Activated CD8-positive, alpha-beta T cell treated with anti-CD3 and anti-CD28 coated beads for 36 hours (primary cell): ENCODE measurements around the gene MTIF2. TPM values are rescaled to one million over a fixed set of nuclear protein-coding genes. Genes with fewer than 3 reads are reported as not detected.
"Not testable (repeated sequence)": the region's sequence is repeated elsewhere in the genome, so short reads cannot be mapped to it uniquely, and the experiment has no call there.

Experiments used
- ATAC-seq: fragments of 200-7000 bp; cut with Tn5 transposase; one replicate; pipeline ENCODE4 v1.10.0; 2021; ENCODE audit warnings: mild to moderate bottlenecking, moderate library complexity
- CTCF ChIA-PET: fragments of 350-600 bp; sonication (Branson Sonifier 250); formaldehyde crosslinking; loops from one replicate; lab custom pipeline; 2021; ENCODE audit warnings: antibody characterized with exemption; lab: Charles Lee
- POLR2A ChIA-PET: fragments of 350-600 bp; sonication (Branson Sonifier 250); formaldehyde crosslinking; loops from one replicate; lab custom pipeline; 2021; ENCODE audit warnings: antibody characterized with exemption; lab: Charles Lee
- DNase-seq: peaks from one replicate; pipeline ENCODE4 v3.0.0-alpha.2; 2020
- H3K27ac Mint-ChIP-seq: one replicate; pipeline ENCODE4 v1.8.0; 2021; ENCODE audit warnings: mild to moderate bottlenecking, mixed read lengths
- H3K27me3 Mint-ChIP-seq: one replicate; pipeline ENCODE4 v1.8.0; 2021; ENCODE audit warnings: mixed read lengths
- H3K36me3 Mint-ChIP-seq: one replicate; pipeline ENCODE4 v1.8.0; 2021; ENCODE audit warnings: low read depth, mixed read lengths
- H3K4me1 Mint-ChIP-seq: one replicate; pipeline ENCODE4 v1.8.0; 2021; ENCODE audit warnings: low read depth, mixed read lengths
- H3K4me3 Mint-ChIP-seq: one replicate; pipeline ENCODE4 v1.8.0; 2021; ENCODE audit warnings: mild to moderate bottlenecking, moderate library complexity, mixed read lengths
- H3K9me3 Mint-ChIP-seq: one replicate; pipeline ENCODE4 v1.8.0; 2021; ENCODE audit warnings: mixed read lengths
- intact Hi-C: fragments of 100-400 bp; cut with micrococcal nuclease; formaldehyde crosslinking; loops from one replicate; pipeline ENCODE4 v1.10.0; 2022
- total RNA-seq, 2 experiments: library from RNA; stranded (reverse); gene quantifications; one replicate each; pipeline ENCODE4 v1.2.3, GENCODE V29; 2021
- TF ChIP-seq, protein P1 (sequence below): fragments of 200-600 bp; IDR thresholded peaks from one replicate; pipeline ENCODE4 v1.8.0; 2022; ENCODE audit warnings: antibody characterized with exemption, mild to moderate bottlenecking

The MTIF2 gene
- total RNA-seq, 2 experiments from 2014 or later: 50.5 to 51.1 TPM

DNA sequence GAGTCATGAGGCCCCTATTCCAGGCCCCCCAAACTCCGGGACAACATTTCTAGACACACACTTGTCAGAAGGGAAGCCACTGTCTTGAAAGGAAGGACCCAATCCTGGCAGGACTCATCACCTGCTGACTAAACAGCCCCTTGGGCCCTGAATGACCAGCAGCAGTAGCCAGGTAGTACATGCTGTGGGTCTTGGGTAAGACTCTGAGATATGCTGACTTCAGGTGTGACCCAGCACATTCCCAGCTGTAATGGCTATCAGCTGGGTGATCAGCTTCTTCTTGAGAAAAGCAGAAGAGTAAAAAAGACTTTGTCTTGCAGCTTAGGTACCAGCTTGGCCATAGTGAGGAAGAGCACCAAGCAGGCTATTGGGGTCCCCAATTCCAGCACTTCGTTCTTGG is 72.5 kb downstream of the MTIF2 start:
- Mint-ChIP-seq H3K4me1 (no peaks in the 10 kb centered on the region), H3K9me3 (peaks cover 2% of the 10 kb centered on the region), H3K27ac (no peak overlapping the region), H3K4me3 (no peak overlapping the region), H3K27me3 (no peaks in the 10 kb centered on the region), H3K36me3 (peaks cover 45% of the 10 kb centered on the region)
- DNase-seq (no peak), ATAC-seq (no peak)
- TF ChIP-seq, protein P1, sequence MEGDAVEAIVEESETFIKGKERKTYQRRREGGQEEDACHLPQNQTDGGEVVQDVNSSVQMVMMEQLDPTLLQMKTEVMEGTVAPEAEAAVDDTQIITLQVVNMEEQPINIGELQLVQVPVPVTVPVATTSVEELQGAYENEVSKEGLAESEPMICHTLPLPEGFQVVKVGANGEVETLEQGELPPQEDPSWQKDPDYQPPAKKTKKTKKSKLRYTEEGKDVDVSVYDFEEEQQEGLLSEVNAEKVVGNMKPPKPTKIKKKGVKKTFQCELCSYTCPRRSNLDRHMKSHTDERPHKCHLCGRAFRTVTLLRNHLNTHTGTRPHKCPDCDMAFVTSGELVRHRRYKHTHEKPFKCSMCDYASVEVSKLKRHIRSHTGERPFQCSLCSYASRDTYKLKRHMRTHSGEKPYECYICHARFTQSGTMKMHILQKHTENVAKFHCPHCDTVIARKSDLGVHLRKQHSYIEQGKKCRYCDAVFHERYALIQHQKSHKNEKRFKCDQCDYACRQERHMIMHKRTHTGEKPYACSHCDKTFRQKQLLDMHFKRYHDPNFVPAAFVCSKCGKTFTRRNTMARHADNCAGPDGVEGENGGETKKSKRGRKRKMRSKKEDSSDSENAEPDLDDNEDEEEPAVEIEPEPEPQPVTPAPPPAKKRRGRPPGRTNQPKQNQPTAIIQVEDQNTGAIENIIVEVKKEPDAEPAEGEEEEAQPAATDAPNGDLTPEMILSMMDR: no peak
- CTCF ChIA-PET: no interaction called here
- POLR2A ChIA-PET: interaction anchor here (0.6 kb wide), 1 partner anchor 662 kb away, joined by 3 read pairs; no protein-coding TSS in a partner anchor
- intact Hi-C loops: no loop called here

DNA sequence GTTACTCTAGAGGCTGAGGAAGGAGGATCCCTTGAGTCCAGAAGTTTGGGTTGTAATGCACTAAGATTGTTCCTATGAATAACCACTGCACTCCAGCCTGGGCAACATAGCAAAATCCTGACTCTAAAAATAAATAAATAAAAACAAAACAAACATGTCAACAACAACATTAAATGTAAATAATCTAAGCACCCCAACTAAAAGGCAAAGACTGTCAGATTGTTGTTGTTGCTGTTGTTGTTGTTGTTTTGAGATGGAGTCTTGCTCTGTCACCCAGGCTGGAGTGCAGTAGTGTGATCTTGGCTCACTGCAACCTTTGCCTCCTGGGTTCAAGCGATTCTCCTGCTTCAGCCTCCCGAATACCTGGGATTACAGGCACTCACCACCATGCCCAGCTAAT is 77.1 kb downstream of the MTIF2 start:
- ATAC-seq, DNase-seq, H3K9me3 Mint-ChIP-seq, H3K4me3 Mint-ChIP-seq, H3K27ac Mint-ChIP-seq, intact Hi-C loops, H3K4me1 Mint-ChIP-seq, H3K27me3 Mint-ChIP-seq: not testable (repeated sequence)
- H3K36me3 Mint-ChIP-seq: peaks cover 24% of the 10 kb centered on the region
- ChIA-PET CTCF (interaction anchor here (1.5 kb wide), 1 partner anchor 18 kb away, joined by 4 read pairs; no protein-coding TSS in a partner anchor), POLR2A (interaction anchor here (0.6 kb wide), 1 partner anchor 12 kb away, joined by 3 read pairs; no protein-coding TSS in a partner anchor)

DNA sequence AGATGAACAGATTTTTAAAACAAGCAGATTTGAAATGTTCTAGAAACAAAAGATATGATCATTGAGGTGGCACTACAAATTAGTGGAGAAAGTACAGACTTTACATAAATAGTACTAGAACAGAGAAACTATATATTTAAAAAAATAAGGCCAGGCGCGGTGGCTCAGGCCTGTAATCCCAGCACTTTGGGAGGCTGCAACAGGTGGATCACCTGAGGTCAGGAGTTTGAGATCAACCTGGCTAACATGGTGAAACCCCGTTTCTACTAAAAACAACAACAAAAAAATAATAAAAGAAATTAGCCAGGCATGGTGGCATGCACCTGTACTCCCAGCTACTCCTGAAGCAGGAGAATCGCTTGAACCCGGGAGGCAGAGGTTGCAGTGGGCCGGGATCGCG is 82.2 kb downstream of the MTIF2 start:
- peaks cover 13% of the 10 kb centered on the region for H3K36me3 Mint-ChIP-seq
- DNase-seq, H3K4me1 Mint-ChIP-seq, H3K4me3 Mint-ChIP-seq, intact Hi-C loops, H3K9me3 Mint-ChIP-seq, H3K27ac Mint-ChIP-seq, ATAC-seq, H3K27me3 Mint-ChIP-seq: not testable (repeated sequence)
- CTCF ChIA-PET: interaction anchor here (1.4 kb wide), 1 partner anchor 15 kb away, joined by 3 read pairs; no protein-coding TSS in a partner anchor
- POLR2A ChIA-PET: interaction anchor here (0.7 kb wide), 1 partner anchor 493 kb away, joined by 3 read pairs; no protein-coding TSS in a partner anchor

Other genes with a start within 250 kb of the MTIF2 start
- 10 to 100 TPM; 81.5 to 85.0 TPM for gene RTN4, start 218.8 kb downstream of the MTIF2 start, total RNA-seq
- 1 to 10 TPM; 4.2 to 5.6 TPM for gene CLHC1, start 36.9 kb downstream of the MTIF2 start, total RNA-seq
- 1,000 to 10,000 TPM; 1,457 to 1,492 TPM for gene RPS27A, start 36.5 kb downstream of the MTIF2 start, total RNA-seq
- gene CCDC88A, start 150.6 kb upstream of the MTIF2 start, total RNA-seq: 10 to 100 TPM; 14.8 to 15.8 TPM